HL-60 (cell line): ENCODE measurements around the gene BAZ1A.

Experiments
- DNase-seq, 2 experiments: peaks; one replicate each; pipeline ENCODE4 v3.0.0-alpha.2; 2010 to 2020; ENCODE audit warnings: low read depth in 1 of 2, low spot score in 1 of 2
- H3K27ac ChIP-seq: fragments of 250-450 bp; sonication (Bioruptor Pico); replicated peaks from 2 replicates; pipeline ENCODE4 v1.5.1; 2020; ENCODE audit warnings: mild to moderate bottlenecking, moderate library complexity
- H3K27me3 ChIP-seq: fragments of 250-450 bp; sonication (Bioruptor Pico); 2 replicates; pipeline ENCODE4 v1.5.1; 2021; ENCODE audit warnings: mild to moderate bottlenecking, moderate library complexity; ENCODE audit not compliant: insufficient read depth, poor library complexity, severe bottlenecking
- H3K4me3 ChIP-seq: replicated peaks from 2 replicates; pipeline ENCODE4 v1.5.1; 2011; ENCODE audit warnings: mild to moderate bottlenecking, control low read depth, low read length; ENCODE audit not compliant: insufficient read depth
- CTCF ChIP-seq: IDR thresholded peaks from one replicate; pipeline ENCODE4 v1.5.1; 2011; ENCODE audit warnings: low read length, control low read depth, inconsistent platforms; ENCODE audit not compliant: insufficient read depth
- GABPA ChIP-seq: IDR thresholded peaks from 2 replicates; pipeline ENCODE4 v1.6.1; 2012; ENCODE audit warnings: low read depth
- POLR2AphosphoS5 ChIP-seq: IDR thresholded peaks from 2 replicates; pipeline ENCODE4 v1.6.1; 2012; ENCODE audit warnings: low read depth
- REST ChIP-seq: IDR thresholded peaks from 2 replicates; pipeline ENCODE4 v1.6.1; 2012; ENCODE audit warnings: low read depth; ENCODE audit not compliant: insufficient replicate concordance
- SPI1 ChIP-seq: IDR thresholded peaks from 2 replicates; pipeline ENCODE4 v1.6.1; 2012; ENCODE audit warnings: low read depth, mild to moderate bottlenecking, borderline replicate concordance

The BAZ1A gene

GRCh38 chr14:34713681-34714319, 161.4 kb downstream of the BAZ1A start:
- peak overlapping the region; percentile 81 for H3K27ac ChIP-seq
- DNase-seq = peak in 1 of 2 experiments; percentile 18
- no peaks in the 10 kb centered on the region for H3K27me3 ChIP-seq
- TF ChIP-seq SPI1 = no peak
- TF ChIP-seq GABPA = no peak
- no peak for TF ChIP-seq POLR2AphosphoS5
- no peak for TF ChIP-seq CTCF
- no peak for TF ChIP-seq REST
- H3K4me3 ChIP-seq = peak overlapping the region; percentile 87

- no peak overlapping the region for H3K27ac ChIP-seq
- no peak overlapping the region for H3K4me3 ChIP-seq
- TF ChIP-seq REST (no peak), CTCF (no peak), SPI1 (no peak), POLR2AphosphoS5 (no peak), GABPA (no peak)
- DNase-seq = no peak
- H3K27me3 ChIP-seq = no peaks in the 10 kb centered on the region
These were observed 162.0 kb downstream of the BAZ1A start for GRCh38 chr14:34713122-34713680.

- no peak for DNase-seq
- H3K4me3 ChIP-seq = no peak overlapping the region
- TF ChIP-seq POLR2AphosphoS5 (no peak), GABPA (no peak), CTCF (no peak), REST (no peak), SPI1 (no peak)
- H3K27me3 ChIP-seq = no peaks in the 10 kb centered on the region
- H3K27ac ChIP-seq = no peak overlapping the region
These were observed 163.1 kb downstream of the BAZ1A start for GRCh38 chr14:34711796-34712712.
